Fibroblast of mammary gland (primary cell): ENCODE results near the gene GRIN2C.

Source experiments
- DNase-seq: peaks from one replicate; pipeline ENCODE4 v3.0.0-alpha.2; 2010; ENCODE audit warnings: low read depth
- H3K4me3 ChIP-seq: 2 replicates; pipeline ENCODE4 v1.5.1; 2011; ENCODE audit warnings: low read depth, mild to moderate bottlenecking, low read length, moderate library complexity; ENCODE audit not compliant: control insufficient read depth
- CTCF ChIP-seq: conservative IDR thresholded peaks from 2 replicates; pipeline ENCODE4 v1.5.1; 2011; ENCODE audit warnings: low read depth, low read length, inconsistent platforms; ENCODE audit not compliant: control insufficient read depth, insufficient read depth

Gene GRIN2C

GRCh38 chr17:74901353-74902135, 41.9 kb upstream of the GRIN2C start:
- no peak for TF ChIP-seq CTCF
- no peak for DNase-seq
- H3K4me3 ChIP-seq: no peak overlapping the region

GRCh38 chr17:74900208-74900607, 40.5 kb upstream of the GRIN2C start:
- no peak overlapping the region for H3K4me3 ChIP-seq
- TF ChIP-seq CTCF: no peak
- DNase-seq: no peak

DNA sequence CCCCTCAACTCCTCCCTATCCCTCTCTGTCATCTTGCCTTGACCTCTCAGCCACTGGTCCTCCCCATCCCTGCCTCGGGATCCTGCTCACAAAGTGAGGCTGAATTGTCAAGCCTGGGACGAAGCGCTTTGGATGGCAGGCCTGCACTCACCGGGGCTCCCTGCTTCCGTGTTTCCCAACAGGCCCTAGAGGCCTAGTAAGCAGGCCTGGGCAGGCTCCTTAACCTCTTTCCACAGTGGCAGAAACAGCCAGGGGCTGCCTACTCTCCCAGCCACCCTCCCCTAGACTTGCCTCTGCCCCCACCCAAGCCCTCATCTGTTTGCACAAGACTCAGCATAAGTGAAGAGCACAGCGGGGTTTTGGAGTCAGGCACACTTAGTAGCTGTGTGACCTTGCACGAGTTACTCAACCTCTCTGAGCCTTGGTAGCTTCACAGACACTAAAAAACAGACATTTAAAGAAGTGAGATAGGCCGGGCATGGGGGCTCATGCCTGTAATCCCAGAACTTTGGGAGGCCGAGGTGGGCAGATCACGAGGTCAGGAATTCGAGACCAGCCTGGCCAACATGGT, 38.8 kb upstream of the GRIN2C start:
- no peak for TF ChIP-seq CTCF
- H3K4me3 ChIP-seq: no peak overlapping the region
- no peak for DNase-seq

- no peak overlapping the region for H3K4me3 ChIP-seq
- no peak for TF ChIP-seq CTCF
Measured at GRCh38 chr17:74893936-74894671, 34.4 kb upstream of the GRIN2C start.

GRCh38 chr17:74892974-74893911, 33.6 kb upstream of the GRIN2C start, which contains the start of gene FADS6:
TSS of gene FADS6 (minus strand) at chr17:74893633. CDS start at chr17:74893595, 38 bp downstream.
- DNase-seq: no peak
- no peak within 1 kb of the TSS for H3K4me3 ChIP-seq
- TF ChIP-seq CTCF: no peak

More at GRCh38 chr17:74893936-74894671, 34.4 kb upstream of the GRIN2C start:
- DNase-seq: no peak

DNA sequence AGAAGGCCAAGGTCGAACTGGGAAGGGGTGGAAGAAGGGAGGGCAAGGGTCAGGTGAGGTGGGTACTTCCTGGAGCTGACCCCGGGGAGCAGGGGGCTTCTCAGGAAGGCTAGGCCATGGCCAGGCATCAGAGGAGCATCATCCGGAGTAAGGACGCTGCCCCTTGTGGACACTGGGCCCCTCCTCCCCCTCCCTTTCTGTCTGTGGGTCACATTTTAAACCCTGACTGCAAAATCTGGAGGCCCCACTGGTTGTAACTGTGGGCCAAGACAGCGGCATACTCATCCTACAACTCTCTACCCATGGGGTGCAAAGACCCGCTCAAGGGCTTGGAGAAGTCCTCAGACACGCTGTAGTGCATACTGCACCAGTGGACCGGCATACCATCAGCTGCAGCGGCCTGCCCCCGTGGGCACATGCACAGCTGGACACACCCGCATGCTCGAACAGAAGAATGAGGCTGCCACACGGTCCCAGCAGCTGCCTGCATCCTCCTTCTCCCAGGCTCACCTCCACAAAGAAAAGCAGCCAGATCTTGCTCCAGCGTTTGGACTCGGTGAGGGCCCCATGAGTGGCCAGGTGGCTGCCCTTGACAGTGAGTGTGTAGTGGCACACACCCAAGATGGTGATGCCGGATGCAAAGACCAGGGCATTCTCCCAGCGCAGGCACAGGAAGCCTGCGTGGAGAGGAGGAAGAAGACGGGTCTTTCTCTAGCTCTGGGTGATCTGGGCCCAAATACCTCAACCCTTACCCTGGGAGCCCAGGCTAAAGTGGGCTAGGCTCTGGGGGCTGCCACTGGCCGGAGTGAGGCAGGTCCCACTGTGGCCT, 32.5 kb upstream of the GRIN2C start:
- DNase-seq: no peak
- H3K4me3 ChIP-seq: no peak overlapping the region
- TF ChIP-seq CTCF: no peak
